ENCODE data around the gene KIF1B. TPM values are rescaled to one million over a fixed set of nuclear protein-coding genes. Genes with fewer than 3 reads are reported as not detected.

KIF1B gene
- total and polyA plus RNA-seq, 9 of the 15 experiments (the other 6 are each of a cell fraction or from before 2014, with no cell fraction given) = 2.8 to 19.8 (median 11.9) TPM

DNA sequence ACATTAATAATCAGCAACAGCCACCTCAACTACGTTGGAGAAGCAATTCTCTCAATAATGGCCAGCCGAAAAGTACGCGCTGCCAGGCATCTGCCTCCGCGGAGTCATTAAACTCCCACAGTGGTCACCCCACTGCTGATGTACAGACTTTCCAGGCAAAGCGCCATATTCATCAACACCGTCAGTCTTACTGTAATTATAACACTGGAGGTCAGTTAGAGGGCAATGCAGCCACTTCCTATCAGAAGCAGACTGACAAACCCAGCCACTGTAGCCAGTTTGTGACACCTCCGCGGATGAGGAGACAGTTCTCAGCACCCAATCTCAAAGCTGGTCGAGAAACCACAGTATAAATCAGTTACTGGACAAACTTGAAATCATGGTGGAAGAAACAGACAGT lies 93.9 kb downstream of the KIF1B start (continued):
- TF ChIP-seq CBX8 (IDR thresholded peaks at IDR 0.05; ENCODE audit: borderline replicate concordance, extremely low read depth, low read depth, low read length, poor library complexity, severe bottlenecking) (no peak), KDM1A (IDR thresholded peaks at IDR 0.05) (peak in 1 of 2 experiments; percentile 28; a peak in 1 of 4 replicates)

DNA sequence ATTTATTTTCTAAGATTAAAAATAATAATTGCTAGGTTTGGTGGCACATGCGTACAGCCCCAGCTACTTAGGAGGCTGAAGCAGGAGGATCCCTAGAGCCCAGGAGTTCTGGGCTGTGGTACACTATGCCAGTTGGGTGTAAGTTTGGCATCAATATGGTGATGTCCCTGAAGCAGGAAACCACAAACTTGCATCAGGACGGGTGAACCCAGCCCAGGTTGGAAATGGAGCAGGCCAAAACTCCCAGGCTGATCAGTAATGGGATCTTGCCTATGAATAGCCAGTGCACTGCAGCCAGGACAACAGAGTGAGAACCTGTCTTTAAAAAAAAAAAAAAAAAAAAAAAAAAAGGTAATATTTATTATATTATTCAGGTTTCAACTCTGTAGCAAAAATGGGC lies 96.1 kb downstream of the KIF1B start:
- Histone ChIP-seq H3K9me1 (ENCODE audit: control insufficient read depth, insufficient read depth, low read length) (no peaks in the 10 kb centered on the region), H2AFZ (ENCODE audit: low read depth, low read length) (no peak overlapping the region), H3K4me1 (replicated peaks in 1 of 2; ENCODE audit: control insufficient read depth in 2 of 2, insufficient read depth in 2 of 2, low read length in 2 of 2) (no peaks in the 10 kb centered on the region), H3K27me3 (ENCODE audit: control insufficient read depth in 2 of 2, insufficient read depth in 2 of 2, low read length in 2 of 2) (no peaks in the 10 kb centered on the region), H3K4me2 (ENCODE audit: insufficient read depth, low read length) (no peak overlapping the region), H3K4me3 (no peak overlapping the region), H3K9ac (ENCODE audit: insufficient read depth in 1 of 2, low read depth in 2 of 2, low read length in 2 of 2) (no peak overlapping the region), H3K79me2 (ENCODE audit: control insufficient read depth, insufficient read depth, low read length) (no peaks in the 10 kb centered on the region), H3K27ac (ENCODE audit: extremely low read depth, low read depth, low read length) (no peak overlapping the region), H3K36me3 (ENCODE audit: control insufficient read depth, insufficient read depth, low read length) (peaks cover 12% of the 10 kb centered on the region; the same call in 1 of the 3 replicates), H3K9me3 (replicated peaks; ENCODE audit: control insufficient read depth, insufficient read depth, low read depth, low read length) (no peaks in the 10 kb centered on the region), H4K20me1 (replicated peaks; ENCODE audit: control insufficient read depth, insufficient read depth, low read length) (no peaks in the 10 kb centered on the region)
- DNase-seq (ENCODE audit: extremely low read depth in 1 of 4, low spot score in 3 of 4) = no peak
- no peak for TF ChIP-seq CSDE1 (IDR thresholded peaks at IDR 0.05)
- TF ChIP-seq KLF1 (tag; IDR thresholded peaks at IDR 0.05) = no peak
- no peak for TF ChIP-seq ZNF124 (CRISPR knock-in tag; IDR thresholded peaks at IDR 0.05)
- TF ChIP-seq TEAD1 (CRISPR knock-in tag; IDR thresholded peaks at IDR 0.05) = no peak
- no peak for TF ChIP-seq GATA2 (CRISPR knock-in tag; IDR thresholded peaks at IDR 0.05)
- no peak for TF ChIP-seq HEY1 (CRISPR knock-in tag; IDR thresholded peaks at IDR 0.05; ENCODE audit: borderline replicate concordance)
- TF ChIP-seq NFIX (CRISPR knock-in tag; IDR thresholded peaks at IDR 0.05; ENCODE audit: low read depth) = no peak
- TF ChIP-seq, protein P1, sequence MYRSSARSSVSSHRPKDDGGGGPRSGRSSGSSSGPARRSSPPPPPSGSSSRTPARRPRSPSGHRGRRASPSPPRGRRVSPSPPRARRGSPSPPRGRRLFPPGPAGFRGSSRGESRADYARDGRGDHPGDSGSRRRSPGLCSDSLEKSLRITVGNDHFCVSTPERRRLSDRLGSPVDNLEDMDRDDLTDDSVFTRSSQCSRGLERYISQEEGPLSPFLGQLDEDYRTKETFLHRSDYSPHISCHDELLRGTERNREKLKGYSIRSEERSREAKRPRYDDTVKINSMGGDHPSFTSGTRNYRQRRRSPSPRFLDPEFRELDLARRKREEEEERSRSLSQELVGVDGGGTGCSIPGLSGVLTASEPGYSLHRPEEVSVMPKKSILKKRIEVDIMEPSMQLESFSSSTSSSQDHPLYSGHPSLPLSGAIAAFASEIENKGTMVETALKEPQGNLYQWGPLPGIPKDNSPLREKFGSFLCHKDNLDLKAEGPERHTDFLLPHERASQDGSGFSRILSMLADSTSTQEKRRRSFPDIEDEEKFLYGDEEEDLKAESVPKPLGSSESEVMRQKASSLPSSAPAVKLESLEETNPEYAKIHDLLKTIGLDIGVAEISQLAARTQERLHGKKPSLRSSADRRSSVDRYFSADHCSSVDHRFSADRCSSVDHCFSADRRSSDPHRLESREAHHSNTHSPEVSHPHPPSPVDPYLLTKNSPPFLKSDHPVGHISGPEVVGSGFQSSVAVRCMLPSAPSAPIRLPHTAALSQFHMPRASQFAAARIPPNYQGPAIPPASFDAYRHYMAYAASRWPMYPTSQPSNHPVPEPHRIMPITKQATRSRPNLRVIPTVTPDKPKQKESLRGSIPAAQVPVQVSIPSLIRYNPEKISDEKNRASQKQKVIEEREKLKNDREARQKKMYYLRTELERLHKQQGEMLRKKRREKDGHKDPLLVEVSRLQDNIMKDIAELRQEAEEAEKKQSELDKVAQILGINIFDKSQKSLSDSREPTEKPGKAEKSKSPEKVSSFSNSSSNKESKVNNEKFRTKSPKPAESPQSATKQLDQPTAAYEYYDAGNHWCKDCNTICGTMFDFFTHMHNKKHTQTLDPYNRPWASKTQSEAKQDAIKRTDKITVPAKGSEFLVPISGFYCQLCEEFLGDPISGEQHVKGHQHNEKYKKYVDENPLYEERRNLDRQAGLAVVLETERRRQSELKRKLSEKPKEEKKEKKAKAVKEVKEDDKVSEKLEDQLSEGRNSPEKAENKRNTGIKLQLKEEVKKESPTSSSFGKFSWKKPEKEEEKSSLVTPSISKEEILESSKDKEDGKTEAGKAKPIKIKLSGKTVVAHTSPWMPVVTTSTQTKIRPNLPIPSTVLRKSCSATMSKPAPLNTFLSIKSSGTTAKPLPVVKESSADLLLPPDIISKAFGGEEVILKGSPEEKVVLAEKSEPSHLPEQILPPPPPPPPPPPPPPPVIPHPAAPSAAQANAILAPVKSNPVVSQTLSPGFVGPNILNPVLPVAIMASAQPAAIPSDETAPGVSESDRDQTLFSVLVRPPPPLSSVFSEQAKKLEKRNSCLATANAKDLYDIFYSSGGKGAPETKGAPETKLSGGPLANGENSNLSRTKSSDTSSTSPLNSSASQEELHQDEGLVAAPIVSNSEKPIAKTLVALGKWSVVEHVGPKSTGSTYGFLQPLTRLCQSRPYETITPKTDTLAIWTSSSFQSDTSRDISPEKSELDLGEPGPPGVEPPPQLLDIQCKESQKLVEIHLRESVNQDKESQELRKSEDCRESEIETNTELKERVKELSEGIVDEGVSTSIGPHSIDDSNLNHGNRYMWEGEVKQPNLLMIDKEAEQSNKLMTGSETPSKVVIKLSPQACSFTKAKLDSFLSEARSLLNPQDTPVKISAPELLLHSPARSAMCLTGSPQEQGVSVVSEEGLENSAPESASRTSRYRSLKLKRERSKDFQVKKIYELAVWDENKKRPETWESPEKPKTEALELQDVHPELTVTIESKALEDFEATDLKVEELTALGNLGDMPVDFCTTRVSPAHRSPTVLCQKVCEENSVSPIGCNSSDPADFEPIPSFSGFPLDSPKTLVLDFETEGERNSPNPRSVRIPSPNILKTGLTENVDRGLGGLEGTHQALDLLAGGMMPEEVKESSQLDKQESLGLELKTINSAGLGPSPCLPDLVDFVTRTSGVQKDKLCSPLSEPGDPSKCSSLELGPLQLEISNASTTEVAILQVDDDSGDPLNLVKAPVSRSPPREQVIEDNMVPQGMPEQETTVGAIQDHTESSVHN (IDR thresholded peaks at IDR 0.05; ENCODE audit: borderline replicate concordance in 1 of 2, low read depth in 1 of 2) = no peak
- no peak for TF ChIP-seq TBP (optimal IDR thresholded peaks at IDR 0.05; ENCODE audit: low read depth, low read length)
- TF ChIP-seq BRCA1 (IDR thresholded peaks at IDR 0.05) = no peak
- no peak for TF ChIP-seq BRCA1 (CRISPR knock-in tag; IDR thresholded peaks at IDR 0.05)
- ChIA-PET POLR2A (no interaction called here), CTCF (ENCODE audit: low intra/inter-chr PET ratio) (no interaction called here)
- no TSS peak for BruUV-seq (replicated peaks)
- 70% methylated on average over 2 of the region's 2 CpGs for WGBS (ENCODE audit: insufficient coverage, low coverage, missing lambda C conversion rate)
- intact Hi-C loops (cut with micrococcal nuclease) (no loop called here), in situ Hi-C loops (cut with MboI) (no loop called here)
- ATAC-seq = no peak
- no peak for FAIRE-seq
